Stimulated activated CD4-positive, alpha-beta T cell treated with anti-CD3 and anti-CD28 coated beads, Interleukin-4, amount 100 ng/mL, for 1 hour (primary cell): ENCODE data around the gene DUSP7.

Source experiments
- DNase-seq: peaks from one replicate; pipeline ENCODE4 v3.0.0-alpha.2; 2020

Gene DUSP7

DNA sequence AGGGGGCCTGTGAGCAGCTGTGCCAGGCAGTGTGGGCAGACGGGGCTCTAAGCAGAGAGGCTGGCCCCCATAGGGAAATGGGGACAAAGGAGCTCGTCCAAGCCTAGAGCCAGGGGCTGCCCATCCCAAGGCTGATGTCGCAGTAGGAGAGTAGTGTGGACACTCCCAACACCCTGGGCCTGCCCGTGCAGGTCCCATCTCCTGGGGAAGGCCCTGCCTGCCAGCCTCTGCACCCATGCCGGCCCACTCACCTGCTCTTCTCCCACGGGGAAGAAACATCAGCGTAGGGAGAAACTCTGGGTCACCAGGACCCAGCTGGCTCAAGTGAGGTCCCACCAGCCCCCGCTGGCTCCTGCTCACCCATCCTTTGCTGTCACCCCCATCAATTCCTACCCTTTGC is 10.7 kb upstream of the DUSP7 start:
- DNase-seq, result no peak

DNA sequence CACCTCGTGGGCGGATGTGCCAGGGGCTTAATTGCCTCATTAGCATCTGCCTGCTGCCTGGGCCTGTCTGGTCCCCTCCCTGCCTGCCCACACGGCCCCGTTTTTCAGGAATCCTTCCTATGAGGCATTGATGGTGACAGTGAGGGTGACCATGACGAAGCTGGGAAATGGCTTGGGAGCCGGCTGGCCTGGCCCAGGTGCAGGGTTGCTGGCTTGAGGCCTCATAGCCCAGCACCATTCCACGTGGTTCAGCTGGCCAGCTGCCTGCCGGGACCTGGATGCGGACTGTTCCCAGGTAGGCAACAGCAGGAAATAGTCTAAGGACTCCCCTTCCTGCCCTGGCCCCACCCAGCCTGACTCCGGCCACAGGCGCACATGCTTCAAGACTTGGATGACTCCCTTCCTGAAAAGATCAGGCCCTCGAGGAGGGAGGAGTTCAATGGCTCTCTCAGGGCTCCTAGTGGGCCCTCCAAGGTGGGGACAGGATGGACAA is 8.9 kb upstream of the DUSP7 start:
- DNase-seq, result no peak

DNA sequence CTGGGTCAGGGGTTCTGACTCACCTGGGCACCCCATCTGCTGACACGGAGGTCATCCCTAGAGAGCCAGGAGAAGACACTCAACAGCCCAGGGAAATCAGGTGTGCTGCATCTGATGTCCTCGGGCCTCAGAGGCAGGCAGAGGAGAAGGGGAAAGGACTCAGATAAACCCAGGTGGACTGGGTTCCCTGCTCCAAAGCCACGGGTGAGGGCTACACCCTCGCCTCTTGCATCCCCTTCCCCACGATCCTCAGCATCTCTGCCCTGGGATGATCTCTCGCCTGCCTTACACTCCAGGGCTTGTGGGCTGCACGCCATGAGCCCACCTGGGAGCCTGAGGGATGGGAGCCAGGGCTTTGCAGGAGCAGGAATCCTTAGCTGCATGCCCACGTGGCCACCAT is 8.2 kb upstream of the DUSP7 start:
- no peak for DNase-seq

DNA sequence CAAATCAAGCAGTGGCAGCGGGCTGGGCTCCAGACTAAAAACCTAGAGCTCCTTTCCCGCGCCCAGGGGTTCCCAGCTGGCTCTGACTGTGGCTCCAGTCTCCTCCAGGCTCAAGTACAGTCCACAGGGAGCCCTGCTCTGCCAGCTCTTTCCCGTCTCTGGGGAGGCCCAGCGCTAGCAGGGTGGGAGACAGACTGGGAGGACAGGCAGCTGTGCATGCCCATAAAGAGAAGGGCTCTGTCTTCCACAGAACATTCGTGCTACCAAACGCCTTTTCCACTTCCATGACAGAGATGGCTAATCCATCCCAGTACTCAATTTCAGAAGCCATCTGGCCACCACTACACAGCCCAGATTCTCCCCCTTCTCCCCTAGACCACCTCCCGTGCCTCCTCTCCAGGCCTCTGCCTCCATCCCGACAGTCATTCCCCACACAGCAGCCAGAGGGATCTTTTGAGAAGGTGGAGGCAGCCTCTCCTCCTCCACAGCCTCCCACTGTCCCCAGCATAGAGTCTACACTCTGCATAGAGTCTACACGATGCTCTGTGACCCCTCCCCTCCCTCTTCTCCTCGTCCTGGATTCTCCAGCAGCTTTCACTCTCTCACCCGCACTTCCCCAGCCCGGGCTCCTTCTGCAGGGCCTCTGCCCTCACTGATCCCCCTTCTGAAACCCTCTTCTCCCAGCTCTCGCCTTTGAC is 6.8 kb upstream of the DUSP7 start:
- no peak for DNase-seq

- DNase-seq, result no peak
These were observed 6.1 kb upstream of the DUSP7 start for GRCh38 chr3:52062505-52062904.

- DNase-seq, result no peak
These were observed 4.9 kb upstream of the DUSP7 start for GRCh38 chr3:52061121-52061910.

DNA sequence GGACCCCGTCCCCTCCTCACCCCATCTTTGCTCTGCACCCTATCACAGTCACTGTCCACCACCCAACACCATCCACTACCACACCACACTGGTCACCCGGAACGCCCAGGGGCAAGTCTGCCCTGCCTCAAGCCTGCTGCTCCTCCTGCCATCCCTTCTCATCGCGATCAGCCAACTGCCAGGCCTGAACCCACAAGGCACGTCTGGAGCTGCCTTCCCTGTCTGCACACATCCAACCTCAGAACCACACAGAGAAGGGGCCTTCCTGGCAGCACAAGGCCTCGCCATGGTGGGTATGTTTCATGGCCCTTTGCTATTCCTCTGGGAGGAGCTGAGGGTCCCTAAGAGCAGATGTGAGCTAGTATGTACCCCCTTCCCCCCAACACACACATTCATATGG is 3.4 kb upstream of the DUSP7 start:
- DNase-seq, result no peak

DNA sequence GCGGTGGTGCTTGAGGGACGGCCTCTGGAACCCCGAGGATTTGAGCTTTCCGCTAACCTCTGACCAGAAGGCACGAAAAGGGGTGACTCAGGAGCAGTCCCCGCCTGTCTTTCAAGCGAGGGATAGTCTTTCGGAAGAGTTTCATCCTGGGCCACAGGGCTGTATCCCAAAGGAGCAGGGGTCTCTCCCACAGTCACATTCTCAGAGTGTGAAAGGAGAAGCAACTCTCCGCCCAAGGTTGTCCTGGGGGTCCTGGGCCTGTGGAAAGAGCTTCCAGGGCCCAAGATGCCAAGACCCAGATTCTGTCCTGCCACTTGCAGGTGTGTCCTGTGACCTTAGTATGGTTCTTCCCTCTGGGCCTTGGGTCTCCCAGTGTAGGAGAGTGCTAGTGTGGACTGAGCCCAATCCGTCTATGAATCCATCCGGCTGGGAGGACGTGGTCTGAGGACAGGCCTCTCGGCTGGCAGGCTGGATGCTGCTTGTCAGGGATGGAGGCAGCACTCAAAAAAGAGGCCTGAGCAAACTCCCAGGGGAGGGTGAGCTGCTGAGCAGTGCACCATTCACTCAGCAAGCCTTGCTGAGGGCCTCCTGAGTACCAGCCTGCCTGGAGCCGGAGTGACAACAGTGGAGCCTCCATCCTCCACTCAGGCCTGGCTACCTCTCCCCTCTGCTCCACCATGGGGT is 1.6 kb upstream of the DUSP7 start:
- no peak for DNase-seq

- DNase-seq, result peak; percentile 99
These were observed 819 bp upstream of the DUSP7 start for GRCh38 chr3:52056968-52057811.

GRCh38 chr3:52055537-52056351 is 627 bp downstream of the DUSP7 start:
- DNase-seq, result peak; percentile 51

GRCh38 chr3:52054661-52055511 is 1.5 kb downstream of the DUSP7 start:
- DNase-seq, result peak; percentile 13

DNA sequence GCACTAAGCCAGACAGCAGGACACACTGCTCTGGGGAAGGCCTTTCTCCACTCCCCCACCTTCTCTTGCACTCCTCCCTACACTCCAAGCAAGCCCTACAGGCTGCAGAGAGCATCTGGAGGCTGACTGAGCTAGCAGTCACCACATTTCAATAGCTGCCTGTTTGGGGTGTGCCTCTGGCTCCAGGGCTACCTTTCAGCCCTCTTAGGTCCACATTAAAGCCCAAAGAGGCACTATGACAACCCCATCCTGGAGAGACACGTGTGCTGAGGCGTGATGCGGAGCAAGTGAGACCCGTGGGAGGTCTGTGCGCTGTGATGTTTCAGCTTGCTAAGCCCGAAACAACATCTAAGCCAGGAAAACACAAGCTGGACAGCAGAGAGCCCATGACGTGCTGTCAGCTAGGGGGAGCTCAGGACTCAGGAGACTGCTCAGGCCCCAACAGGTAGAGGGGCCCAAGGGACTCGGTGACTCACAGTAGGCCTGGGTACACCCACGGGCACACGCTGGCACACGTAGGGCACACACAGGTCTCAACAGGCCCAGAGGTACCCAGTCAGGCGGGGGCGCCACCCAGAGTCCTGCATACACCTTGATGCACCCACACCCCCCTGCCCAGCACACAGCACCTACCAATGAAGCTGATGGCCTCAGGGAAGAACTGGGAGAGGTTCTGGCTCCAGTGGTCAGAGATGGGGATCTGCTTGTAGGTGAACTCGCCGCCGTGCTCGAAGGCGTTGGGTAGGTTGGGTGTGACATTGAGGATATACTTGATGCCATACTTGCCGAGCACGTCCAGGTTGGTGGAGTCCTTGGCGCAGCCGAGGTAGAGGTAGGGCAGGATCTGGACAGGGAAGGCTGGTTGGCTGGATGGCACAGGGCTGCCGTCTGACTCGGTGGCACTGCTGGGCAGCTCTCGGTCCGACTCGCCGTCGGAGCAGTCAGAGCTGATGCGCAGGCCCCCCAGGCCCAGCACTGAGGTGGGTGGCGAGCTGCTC is 2.8 kb downstream of the DUSP7 start:
- peak; percentile 58 for DNase-seq

GRCh38 chr3:52052831-52053306 is 3.5 kb downstream of the DUSP7 start:
- DNase-seq, result peak; percentile 16

DNA sequence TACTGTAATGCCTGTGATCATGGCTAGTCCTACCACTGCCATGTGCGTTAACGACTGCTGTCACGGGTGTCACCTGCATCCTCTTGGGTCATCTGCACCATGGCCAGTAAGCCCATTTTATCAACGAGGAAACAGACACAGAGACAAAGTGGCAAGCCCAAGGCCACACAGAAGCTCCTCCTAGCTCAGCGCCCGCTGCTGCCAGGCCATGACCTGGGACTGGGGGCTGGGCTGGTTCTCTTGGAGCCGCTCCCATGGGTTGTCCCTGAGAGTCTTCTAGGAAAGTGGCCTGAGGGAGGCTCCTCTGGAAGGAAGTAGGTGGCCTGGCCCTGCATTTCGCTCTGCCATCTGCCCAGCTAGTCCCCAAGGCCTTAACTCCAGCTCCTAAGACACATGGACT is 4.9 kb downstream of the DUSP7 start:
- no peak for DNase-seq

DNA sequence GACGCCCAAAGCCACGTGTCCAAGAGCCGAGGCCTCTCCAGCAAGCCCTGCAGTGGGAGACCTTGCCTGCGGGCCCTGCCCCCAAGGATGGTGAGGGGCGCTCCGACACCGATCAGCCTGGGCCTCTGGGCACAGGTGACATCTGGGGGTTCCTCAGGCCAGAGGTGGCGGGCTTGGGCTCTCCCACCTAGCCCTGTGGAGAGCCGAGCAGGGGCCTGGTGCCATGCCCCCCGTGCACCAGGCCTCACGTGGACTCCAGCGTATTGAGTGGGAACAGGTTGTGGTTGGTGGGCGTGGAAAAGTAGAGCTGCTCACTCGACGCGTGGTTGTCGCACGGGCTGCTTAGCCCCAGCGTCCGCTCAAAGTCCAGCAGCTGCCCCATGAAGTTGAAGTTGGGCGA is 5.8 kb downstream of the DUSP7 start:
- DNase-seq, result no peak

- no peak for DNase-seq
These were observed 6.9 kb downstream of the DUSP7 start for GRCh38 chr3:52049503-52049902.

GRCh38 chr3:52047295-52047960 is 8.9 kb downstream of the DUSP7 start:
- DNase-seq, result no peak

DNA sequence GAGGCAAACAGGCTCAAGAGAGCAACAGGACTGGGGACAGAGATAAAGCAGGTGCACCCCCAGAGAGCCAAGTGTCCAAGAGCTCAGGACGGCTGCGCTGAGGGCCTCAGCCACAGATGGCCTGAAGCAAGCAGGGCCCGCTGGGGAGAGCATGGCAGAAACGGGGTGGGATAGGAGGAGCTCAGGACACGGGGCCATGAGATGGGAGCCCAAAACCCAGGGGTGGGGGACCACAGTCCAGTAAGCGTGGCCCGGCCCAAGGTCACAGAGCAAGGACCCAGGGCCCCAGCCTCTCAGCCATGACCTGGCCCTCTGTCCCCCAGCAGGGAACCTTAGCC is 9.5 kb downstream of the DUSP7 start:
- DNase-seq, result no peak
